CD14-positive monocyte (primary cell): ENCODE data around the gene CGAS. TPM values are rescaled to one million over a fixed set of nuclear protein-coding genes. Genes with fewer than 3 reads are reported as not detected.

ENCODE experiments used
- DNase-seq, 3 donors: peaks; one replicate each; pipeline ENCODE4 v3.0.0-alpha.2; 2011 to 2022
- H2AFZ ChIP-seq: 2 replicates; pipeline ENCODE4 v1.6.0; 2012; ENCODE audit warnings: mild to moderate bottlenecking, low read depth, low read length, inconsistent platforms; ENCODE audit not compliant: insufficient read depth, poor library complexity, severe bottlenecking
- H3K27ac ChIP-seq, 2 donors: 1 replicate in 1 of 2; 2 replicates in 1 of 2; pipeline ENCODE4 v1.5.1; 2012 to 2013; ENCODE audit warnings: low read length in 2 of 2, control low read depth in 1 of 2, inconsistent platforms in 1 of 2, low read depth in 1 of 2, mild to moderate bottlenecking in 1 of 2
- H3K27me3 ChIP-seq, 2 donors: one replicate each; pipeline versions ENCODE4 v1.6.0 to v1.6.1; 2011 to 2013; ENCODE audit warnings: low read length in 2 of 2; ENCODE audit not compliant: control insufficient read depth in 2 of 2, insufficient read depth in 2 of 2
- H3K36me3 ChIP-seq, 2 donors: replicated peaks in 1 of 2; 1 replicate in 1 of 2; 2 replicates in 1 of 2; pipeline versions ENCODE4 v1.5.1 to v1.6.1; 2012 to 2013; ENCODE audit warnings: low read length in 2 of 2, control low read depth in 1 of 2, inconsistent platforms in 1 of 2, mild to moderate bottlenecking in 1 of 2; ENCODE audit not compliant: insufficient read depth in 2 of 2, control insufficient read depth in 1 of 2
- H3K4me1 ChIP-seq, 2 donors: 1 replicate in 1 of 2; 2 replicates in 1 of 2; pipeline versions ENCODE4 v1.5.1 to v1.6.1; 2012 to 2013; ENCODE audit warnings: low read length in 2 of 2, control low read depth in 1 of 2, inconsistent platforms in 1 of 2, mild to moderate bottlenecking in 1 of 2, moderate library complexity in 1 of 2; ENCODE audit not compliant: insufficient read depth in 2 of 2, control insufficient read depth in 1 of 2
- H3K4me2 ChIP-seq: replicated peaks from 2 replicates; pipeline ENCODE3; 2012; ENCODE audit warnings: low read length, moderate library complexity, mild to moderate bottlenecking; ENCODE audit not compliant: poor library complexity, severe bottlenecking; ENCODE audit errors: extremely low read depth
- H3K4me3 ChIP-seq, 3 experiments: fragments of 200-600 bp in 1 of 3; sonication (generic) in 1 of 3; replicated peaks in 1 of 3; 1 replicate in 2 of 3; 2 replicates in 1 of 3; pipeline ENCODE4 v1.5.1; 2011 to 2013; ENCODE audit warnings: low read length in 3 of 3, mild to moderate bottlenecking in 3 of 3, control low read depth in 2 of 3, low read depth in 2 of 3, inconsistent platforms in 1 of 3, moderate library complexity in 1 of 3
- H3K79me2 ChIP-seq: 2 replicates; pipeline ENCODE4 v1.6.0; 2012; ENCODE audit warnings: mild to moderate bottlenecking, control low read depth, inconsistent platforms, low read length, moderate library complexity; ENCODE audit not compliant: insufficient read depth
- H3K9ac ChIP-seq: 2 replicates; pipeline ENCODE4 v1.6.0; 2017; ENCODE audit warnings: low read length, mild to moderate bottlenecking; ENCODE audit not compliant: insufficient read depth, poor library complexity, severe bottlenecking
- H3K9me3 ChIP-seq, 2 donors: replicated peaks in 1 of 2; 1 replicate in 1 of 2; 2 replicates in 1 of 2; pipeline versions ENCODE4 v1.5.1 to v1.6.1; 2012 to 2013; ENCODE audit warnings: low read length in 2 of 2, control low read depth in 1 of 2; ENCODE audit not compliant: control insufficient read depth in 1 of 2, insufficient read depth in 1 of 2
- H4K20me1 ChIP-seq: 2 replicates; pipeline ENCODE4 v1.6.0; 2012; ENCODE audit warnings: mild to moderate bottlenecking, low read length, control low read depth, moderate library complexity; ENCODE audit not compliant: insufficient read depth
- H3K27ac Mint-ChIP-seq, 7 donors: one replicate each; pipeline ENCODE4 v1.8.0; 2020; ENCODE audit warnings: mild to moderate bottlenecking in 7 of 7, mixed read lengths in 7 of 7, moderate library complexity in 6 of 7, inconsistent platforms in 2 of 7
- H3K27me3 Mint-ChIP-seq, 3 donors: one replicate each; pipeline ENCODE4 v1.8.0; 2021 to 2022; ENCODE audit warnings: low read depth in 3 of 3, mild to moderate bottlenecking in 3 of 3, mixed read lengths in 3 of 3, moderate library complexity in 3 of 3, inconsistent platforms in 1 of 3
- H3K36me3 Mint-ChIP-seq, 2 donors: one replicate each; pipeline ENCODE4 v1.8.0; 2020; ENCODE audit warnings: mixed read lengths in 2 of 2, inconsistent platforms in 1 of 2, mild to moderate bottlenecking in 1 of 2
- H3K4me1 Mint-ChIP-seq: one replicate; pipeline ENCODE4 v1.8.0; 2020; ENCODE audit warnings: mild to moderate bottlenecking, mixed read lengths
- H3K4me3 Mint-ChIP-seq, 2 donors: one replicate each; pipeline ENCODE4 v1.8.0; 2020; ENCODE audit warnings: mild to moderate bottlenecking in 2 of 2, mixed read lengths in 2 of 2, moderate library complexity in 1 of 2
- H3K9me3 Mint-ChIP-seq, 7 donors: one replicate each; pipeline ENCODE4 v1.8.0; 2020 to 2022; ENCODE audit warnings: mixed read lengths in 7 of 7, mild to moderate bottlenecking in 6 of 7, moderate library complexity in 6 of 7, inconsistent platforms in 2 of 7
- CTCF ChIP-seq: fragments of 200-600 bp; IDR thresholded peaks from one replicate; pipeline ENCODE4 v1.8.0; 2022; ENCODE audit warnings: antibody characterized with exemption, mild to moderate bottlenecking
- WGBS: methylation state at CpG from one replicate; pipeline ENCODE4 v1.1.5; 2013; ENCODE audit warnings: missing lambda C conversion rate; ENCODE audit not compliant: insufficient coverage; 5-methylcytosine and 5-hydroxymethylcytosine counted together
- intact Hi-C, 2 donors: fragments of 100-400 bp; cut with micrococcal nuclease; formaldehyde crosslinking; loops; one replicate each; pipeline versions ENCODE4 v1.15.0 to v1.15.1; 2023
- polyA plus RNA-seq, 3 donors: library from polyadenylated mRNA; depleted of rRNA in 1 of 3; unstranded in 2 of 3; stranded (reverse) in 1 of 3; fragments of 300-500 nt in 2 of 3; fragments of >200 nt in 1 of 3; fragmentation: Illumina TruSeq in 2 of 3; gene quantifications; 1 replicate in 2 of 3; 2 replicates in 1 of 3; pipeline ENCODE4 v1.2.3, GENCODE V29; 2012 to 2021

CGAS gene
- polyA plus RNA-seq, 3 donors = 4.9 to 13.9 (median 6.7) TPM

- Histone ChIP-seq H3K27ac (no peak overlapping the region), H3K4me2 (no peak overlapping the region), H3K36me3 (peaks cover 80 to 93% of the 10 kb centered on the region in 2 donors), H2AFZ (no peak overlapping the region), H3K9me3 (no peaks in the 10 kb centered on the region), H3K79me2 (peaks cover 57% of the 10 kb centered on the region), H3K27me3 (no peaks in the 10 kb centered on the region), H4K20me1 (no peaks in the 10 kb centered on the region), H3K4me1 (peaks cover 2 to 11% of the 10 kb centered on the region in 2 donors), H3K9ac (no peak overlapping the region), H3K4me3 (no peak overlapping the region)
- Mint-ChIP-seq H3K27ac (peak overlapping the region in 1 of 7 donors; percentile 50), H3K4me1 (peaks cover 6% of the 10 kb centered on the region), H3K27me3 (no peaks in the 10 kb centered on the region), H3K9me3 (no peaks in the 10 kb centered on the region), H3K4me3 (no peak overlapping the region), H3K36me3 (peaks cover 45 to 87% of the 10 kb centered on the region in 2 donors)
- no CpG with 5 or more reads among the region's 4 CpGs for WGBS
- no peak for DNase-seq
- intact Hi-C loops = no loop called here
- TF ChIP-seq CTCF = no peak
Measured at GRCh38 chr6:73477407-73477806, 25.3 kb upstream of the CGAS start.

DNA sequence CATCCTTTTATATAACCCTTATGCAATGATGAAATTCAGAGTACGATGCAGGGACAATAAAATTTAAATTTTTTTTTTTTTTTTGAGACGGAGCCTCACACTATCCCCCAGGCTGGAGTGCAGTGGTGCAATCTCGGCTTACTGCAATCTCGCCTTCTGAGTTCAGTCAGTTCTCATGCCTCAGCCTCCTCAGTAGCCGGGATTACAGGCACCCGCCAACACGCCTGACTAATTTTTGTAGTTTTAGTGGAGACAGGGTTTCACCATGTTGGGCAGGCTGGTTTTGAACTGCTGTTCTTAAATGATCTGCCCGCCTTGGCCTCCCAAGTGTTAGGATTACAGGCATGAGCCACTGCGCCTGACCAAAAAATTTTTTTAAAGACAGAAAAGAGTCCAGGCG lies 24.6 kb upstream of the CGAS start:
- peaks cover 62% of the 10 kb centered on the region for H3K79me2 ChIP-seq
- no peak overlapping the region for H2AFZ ChIP-seq
- no peak overlapping the region for H3K27ac ChIP-seq
- no peak overlapping the region for H3K9ac ChIP-seq
- Mint-ChIP-seq H3K4me3 (no peak overlapping the region), H3K27ac (no peak overlapping the region), H3K4me1 (peaks cover 13% of the 10 kb centered on the region), H3K36me3 (peaks cover 38 to 80% of the 10 kb centered on the region in 2 donors), H3K27me3 (no peaks in the 10 kb centered on the region), H3K9me3 (no peaks in the 10 kb centered on the region)
- peaks cover 73 to 87% of the 10 kb centered on the region in 2 donors for H3K36me3 ChIP-seq
- no peak overlapping the region for H3K4me2 ChIP-seq
- no peaks in the 10 kb centered on the region for H4K20me1 ChIP-seq
- no peaks in the 10 kb centered on the region for H3K9me3 ChIP-seq
- H3K4me3 ChIP-seq = no peak overlapping the region
- no peak for DNase-seq
- intact Hi-C loops = no loop called here
- H3K4me1 ChIP-seq = peaks cover 3 to 18% of the 10 kb centered on the region in 2 donors
- H3K27me3 ChIP-seq = no peaks in the 10 kb centered on the region
- WGBS = 100% methylated on average over 6 of the region's 10 CpGs
- TF ChIP-seq CTCF = no peak
